D341Med (cell line): ENCODE results near the gene ZBTB11.
"Not testable (repeated sequence)": the region's sequence is repeated elsewhere in the genome, so short reads cannot be mapped to it uniquely, and the experiment has no call there.

Experiments
- DNase-seq: peaks from one replicate; pipeline ENCODE4 v3.0.0; 2012; ENCODE audit warnings: low spot score

ZBTB11 gene

DNA sequence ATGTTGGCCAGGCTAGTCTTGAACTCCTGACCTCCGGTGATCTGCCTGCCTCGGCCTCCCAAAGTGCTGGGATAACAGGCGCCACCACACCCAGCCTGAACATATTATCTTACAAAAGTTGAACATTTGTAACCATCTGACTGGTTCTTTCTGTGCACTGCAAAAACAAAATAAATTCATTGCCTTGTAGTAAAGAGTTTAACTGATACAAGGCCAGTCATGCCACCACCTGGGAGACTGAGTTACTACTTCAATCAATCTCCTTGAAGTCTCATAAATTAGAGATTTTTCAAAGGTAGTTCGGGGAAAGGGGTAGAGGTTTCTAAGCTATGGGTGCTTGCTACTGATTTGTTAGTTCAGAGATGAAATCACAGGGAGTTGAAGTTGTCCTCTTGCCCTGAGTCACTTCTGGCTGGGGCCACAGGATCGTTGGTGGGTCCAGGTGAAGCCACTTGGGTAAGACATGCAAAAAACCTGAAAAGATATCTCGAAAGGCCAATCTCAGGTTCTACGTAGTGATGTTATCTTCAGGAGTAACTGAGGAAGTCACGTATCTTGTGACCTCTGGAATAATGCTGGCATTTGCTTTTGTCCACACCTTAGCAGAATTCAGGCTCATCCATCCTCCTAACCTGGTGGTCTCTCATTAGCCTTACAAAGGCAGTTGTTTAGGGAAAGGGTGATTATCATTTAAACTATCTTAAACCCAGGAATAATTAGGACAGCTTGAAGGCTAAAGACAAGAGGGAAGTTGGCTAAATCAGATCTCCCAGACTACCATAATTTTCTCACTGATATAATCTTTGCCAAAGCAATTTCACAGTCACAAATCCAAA lies 33.7 kb downstream of the ZBTB11 start:
- DNase-seq = no peak

DNA sequence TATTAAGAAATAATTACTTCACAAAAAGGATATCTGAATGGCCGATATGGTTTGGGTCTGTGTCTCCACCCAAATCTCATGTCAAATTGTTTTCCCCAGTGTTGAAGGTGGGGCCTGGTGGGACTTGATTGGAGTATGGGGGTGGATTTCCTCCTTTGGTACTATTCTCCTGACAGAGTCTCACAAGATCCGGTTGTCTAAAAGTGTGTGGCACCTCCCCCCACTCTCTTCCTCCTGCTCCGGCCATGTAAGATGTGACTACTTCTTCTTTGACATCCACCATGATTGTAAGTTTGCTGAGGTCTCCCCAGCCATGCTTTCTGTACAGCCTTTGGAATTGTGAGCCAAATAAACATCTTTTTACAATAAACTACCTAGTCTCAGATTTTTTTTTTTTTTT lies 34.5 kb downstream of the ZBTB11 start:
- no peak for DNase-seq

DNA sequence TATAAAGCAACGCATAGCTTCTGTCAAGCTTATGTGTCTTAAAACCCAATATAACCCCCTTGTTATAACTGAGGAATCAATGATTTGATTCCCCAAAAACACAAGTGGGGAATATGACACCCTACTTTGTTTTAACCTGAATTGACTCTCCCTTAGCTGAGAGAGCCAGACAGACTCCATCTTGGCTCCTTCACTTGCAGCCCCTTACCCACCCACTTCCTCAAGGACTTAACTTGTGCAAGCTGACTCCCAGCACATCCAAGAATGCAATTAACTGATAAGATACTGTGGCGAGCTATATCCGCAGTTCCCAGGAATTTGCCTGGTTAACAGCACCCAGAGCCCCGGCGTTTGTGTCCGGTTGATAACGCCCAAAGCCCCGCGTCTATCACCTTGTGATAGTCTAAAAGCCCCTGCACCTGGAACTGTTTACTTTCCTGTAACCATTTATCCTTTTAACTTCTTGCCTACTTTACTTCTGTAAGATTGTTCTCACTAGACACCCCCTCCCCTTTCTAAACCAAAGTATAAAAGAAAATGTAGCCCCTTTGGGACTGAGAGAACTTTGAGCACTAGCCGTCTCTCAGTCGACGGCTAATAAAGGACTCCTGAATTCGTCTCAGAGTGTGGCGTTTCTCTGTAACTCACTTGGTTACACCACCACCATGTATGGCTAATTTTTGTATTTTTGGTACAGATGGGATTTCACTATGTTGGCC lies 35.4 kb downstream of the ZBTB11 start:
- not testable (repeated sequence) for DNase-seq

DNA sequence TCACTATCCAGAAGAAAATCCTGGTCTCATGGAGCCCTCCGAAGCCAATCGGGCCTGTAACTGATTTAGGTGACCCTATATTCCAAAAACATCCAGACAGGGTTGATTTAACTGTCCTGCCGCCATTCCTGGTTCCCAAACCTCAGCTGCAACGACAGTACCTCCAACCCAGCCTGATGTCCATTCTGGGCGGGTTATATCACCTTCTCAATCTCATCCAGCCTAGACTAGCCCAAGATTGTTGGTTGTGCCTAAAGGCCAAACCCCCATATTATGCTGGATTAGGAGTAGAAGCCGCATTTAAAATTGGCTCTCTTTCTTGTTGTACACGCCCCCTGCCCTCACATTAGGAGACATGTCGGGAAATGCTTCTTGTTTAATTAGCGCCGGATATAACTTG lies 36.7 kb downstream of the ZBTB11 start:
- no peak for DNase-seq

DNA sequence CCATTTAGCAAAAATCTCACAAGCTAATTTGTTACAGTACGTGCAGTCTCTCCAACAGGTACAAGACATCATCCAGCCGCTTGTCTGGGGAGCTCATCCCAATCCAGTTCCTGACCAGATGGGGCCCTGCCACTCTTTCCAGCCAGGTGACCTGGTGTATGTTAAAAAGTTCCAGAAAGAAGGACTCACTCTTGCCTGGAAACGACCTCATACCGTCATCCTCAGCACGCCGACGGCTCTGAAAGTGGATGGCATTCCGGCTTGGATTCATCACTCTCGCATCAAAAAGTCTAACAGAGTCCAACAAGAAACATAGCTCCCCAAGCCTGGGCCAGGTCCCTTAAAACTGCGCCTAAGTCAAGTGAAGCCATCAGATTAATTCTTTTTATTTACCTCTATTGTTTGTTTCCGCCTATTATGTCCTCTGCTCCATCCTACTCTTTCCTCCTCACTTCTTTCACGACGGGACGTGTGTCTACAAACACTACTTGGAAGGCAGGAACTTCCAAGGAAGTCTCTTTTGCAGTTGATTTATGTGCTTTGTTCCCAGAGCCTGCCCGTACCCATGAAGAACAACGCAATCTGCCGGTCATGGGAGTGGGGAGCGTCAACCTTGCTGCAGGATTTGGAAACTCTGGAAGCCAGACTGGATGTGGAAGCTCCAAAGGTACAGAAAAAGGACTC lies 37.5 kb downstream of the ZBTB11 start:
- no peak for DNase-seq

DNA sequence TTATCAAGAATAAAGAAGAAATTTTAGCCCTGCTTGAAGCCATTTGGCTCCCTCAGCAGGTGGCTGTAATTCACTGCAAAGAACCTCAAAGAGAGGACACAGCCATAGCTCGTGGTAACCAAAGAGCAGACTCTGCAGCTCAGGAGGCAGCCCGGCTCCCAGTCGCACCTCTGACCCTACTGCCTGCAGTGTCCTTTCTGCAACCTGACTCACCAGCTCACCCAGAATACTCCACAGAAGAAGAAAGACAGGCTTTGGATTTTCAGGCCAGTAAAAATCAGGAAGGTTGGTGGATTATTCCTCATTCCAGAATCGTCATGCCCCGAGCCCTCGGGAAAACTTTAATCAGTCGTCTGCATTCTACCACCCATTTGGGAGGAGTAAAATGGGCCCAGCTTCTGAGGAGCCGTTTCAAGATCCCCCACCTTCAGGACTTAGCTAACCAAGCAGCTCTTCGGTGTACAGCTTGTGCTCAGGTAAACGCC lies 38.6 kb downstream of the ZBTB11 start:
- no peak for DNase-seq

DNA sequence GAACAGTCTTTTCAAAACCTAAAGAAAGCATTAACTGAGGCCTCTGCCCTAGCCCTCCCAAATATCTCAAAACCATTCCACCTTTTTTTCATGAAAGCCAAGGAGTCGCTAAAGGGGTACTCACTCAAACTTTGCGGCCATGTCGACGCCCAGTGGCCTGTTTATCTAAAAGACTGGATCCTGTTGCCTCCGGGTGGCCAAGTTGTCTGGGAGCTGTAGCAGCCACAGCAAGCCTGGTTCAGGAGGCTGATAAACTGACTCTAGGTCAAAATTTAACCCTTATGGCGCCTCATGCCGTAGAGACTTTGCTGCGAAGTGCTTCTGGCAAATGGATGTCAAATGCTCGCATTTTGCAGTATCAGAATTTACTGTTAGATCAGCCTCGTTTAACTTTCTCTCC lies 39.5 kb downstream of the ZBTB11 start:
- DNase-seq = no peak

DNA sequence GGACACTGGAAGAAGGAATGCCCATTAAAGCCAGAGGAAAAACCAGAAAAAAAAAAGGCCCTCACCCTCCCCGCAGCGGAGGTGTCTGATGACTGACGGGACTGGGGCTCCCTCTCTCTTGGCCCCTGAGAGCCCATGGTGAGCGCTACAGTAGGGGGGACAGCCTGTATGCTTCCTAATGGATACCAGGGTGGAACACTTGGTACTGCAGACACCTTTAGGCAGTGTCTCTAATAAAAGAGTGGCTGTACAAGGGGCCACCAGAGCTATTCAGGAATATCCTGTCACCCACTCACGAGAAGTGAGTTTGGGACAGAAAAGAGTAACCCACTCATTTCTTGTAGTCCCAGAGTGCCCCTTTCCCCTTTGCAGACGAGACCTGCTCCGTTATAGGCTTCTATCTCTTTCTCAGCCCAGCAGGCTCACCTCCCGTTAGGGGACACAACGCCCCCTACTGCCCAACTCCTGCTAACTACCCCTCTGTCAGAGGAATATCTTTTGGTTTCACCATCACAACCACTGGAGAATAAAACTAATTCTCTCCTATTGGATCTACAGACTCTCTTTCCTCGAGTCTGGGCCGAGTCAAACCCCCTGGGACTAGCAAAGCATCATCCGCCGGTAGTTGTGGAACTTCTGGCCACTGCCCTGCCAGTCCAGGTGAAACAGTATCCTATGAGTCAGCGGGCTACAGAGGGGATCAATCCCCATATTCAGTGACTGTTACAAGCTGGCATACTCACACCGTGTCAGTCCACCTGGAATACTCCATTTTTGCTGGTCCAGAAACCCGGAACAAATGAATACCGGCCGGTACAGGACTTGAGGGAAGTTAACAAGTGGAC lies 40.8 kb downstream of the ZBTB11 start:
- peak; percentile 80 for DNase-seq

DNA sequence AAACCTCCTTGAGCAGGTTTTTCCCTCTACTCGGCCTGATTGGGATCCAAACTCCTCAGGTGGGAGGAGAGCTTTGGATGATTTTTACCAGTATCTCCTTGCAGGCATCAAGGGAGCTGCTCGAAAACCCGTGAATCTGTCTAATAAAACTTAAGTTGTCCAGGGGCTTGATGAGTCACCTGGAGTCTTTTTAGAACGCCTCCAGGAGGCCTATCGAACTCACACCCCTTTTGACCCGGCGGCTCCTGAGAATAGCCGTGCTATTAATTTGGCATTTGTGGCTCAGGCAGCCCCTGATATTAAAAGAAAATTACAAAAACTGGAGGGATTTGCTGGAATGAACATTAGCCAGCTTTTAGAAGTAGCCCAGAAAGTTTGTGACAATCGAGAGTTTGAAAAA lies 41.6 kb downstream of the ZBTB11 start:
- no peak for DNase-seq

DNA sequence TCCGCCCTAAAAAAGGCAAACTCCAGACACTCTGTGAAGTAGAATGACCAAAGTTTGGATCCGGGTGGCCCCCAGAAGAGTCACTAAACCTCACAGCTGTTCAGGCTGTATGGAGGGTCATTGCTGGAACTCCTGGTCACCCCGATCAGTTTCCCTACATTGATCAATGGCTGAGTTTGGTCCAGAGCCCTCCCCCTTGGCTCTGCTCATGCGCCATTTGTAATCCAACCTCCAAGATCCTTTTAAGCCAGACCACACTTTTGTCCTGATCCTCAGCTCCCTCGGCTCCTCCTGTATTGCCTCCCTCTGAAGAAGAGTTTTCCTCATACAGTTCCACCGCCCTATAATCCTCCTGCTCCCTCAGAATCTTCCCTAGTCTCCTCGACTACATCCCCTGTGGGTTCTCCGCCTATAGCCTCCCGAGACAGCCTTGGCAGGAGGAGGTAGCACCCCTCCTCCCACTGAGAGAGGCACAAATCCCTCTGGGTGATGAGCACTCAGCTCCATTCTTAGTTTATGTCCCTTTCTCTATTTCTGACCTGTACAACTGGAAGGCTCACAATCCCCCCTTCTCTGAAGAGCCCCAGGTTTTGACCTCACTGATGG lies 42.2 kb downstream of the ZBTB11 start:
- no peak for DNase-seq

DNA sequence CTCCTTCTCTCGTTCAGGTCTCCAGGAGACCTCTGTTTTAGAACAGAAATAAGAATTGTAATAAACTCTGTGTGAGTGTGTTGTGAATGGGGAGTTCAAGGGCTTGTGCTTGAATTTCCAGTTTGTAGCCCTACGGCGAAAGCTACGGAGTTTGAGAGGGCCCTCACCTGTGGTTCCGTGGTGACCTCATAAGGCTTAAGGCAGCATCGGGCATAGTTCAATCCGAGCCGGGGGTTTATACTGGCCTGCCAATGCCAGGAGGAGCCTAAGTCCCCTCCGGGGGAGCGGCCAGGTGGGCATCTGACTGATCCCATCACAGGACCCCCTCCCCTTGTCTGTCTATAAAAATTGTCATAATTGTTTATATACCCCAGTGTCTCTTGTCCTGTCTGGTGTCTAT lies 43.7 kb downstream of the ZBTB11 start:
- no peak for DNase-seq

DNA sequence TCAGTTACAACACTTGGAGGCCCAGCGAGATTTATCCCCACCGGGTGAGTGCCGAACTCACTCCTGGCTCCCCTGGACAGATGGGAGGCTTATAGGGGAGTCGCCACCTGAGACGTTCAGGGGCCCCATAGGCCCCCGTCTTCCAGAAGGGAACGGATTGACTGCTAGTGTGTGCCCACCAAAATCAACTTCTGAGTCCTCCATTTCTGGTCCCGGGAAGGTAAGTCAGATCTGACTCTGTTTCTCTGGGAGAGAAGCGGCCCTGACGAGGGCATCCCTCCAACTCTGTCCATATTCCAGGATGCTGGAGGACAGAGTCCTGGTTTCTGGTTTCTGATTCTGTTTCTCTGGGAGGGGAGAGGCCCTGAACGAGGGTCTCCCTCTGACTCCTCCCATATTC lies 44.3 kb downstream of the ZBTB11 start:
- no peak for DNase-seq

DNA sequence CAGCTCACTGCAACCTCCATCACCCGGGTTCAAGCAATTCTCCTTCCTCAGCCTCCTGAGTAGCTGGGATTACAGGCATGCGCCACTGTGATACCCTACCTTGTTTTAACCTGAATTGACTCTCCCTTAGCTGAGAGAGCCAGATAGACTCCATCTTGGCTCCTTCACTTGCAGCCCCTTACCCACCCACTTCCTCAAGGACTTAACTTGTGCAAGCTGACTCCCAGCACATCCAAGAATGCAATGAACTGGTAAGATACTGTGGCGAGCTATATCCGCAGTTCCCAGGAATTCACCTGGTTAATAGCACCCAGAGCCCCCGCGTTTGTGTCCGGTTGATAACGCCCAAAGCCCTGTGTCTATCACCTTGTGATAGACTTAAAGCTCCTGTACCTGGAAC lies 45.0 kb downstream of the ZBTB11 start:
- not testable (repeated sequence) for DNase-seq

DNA sequence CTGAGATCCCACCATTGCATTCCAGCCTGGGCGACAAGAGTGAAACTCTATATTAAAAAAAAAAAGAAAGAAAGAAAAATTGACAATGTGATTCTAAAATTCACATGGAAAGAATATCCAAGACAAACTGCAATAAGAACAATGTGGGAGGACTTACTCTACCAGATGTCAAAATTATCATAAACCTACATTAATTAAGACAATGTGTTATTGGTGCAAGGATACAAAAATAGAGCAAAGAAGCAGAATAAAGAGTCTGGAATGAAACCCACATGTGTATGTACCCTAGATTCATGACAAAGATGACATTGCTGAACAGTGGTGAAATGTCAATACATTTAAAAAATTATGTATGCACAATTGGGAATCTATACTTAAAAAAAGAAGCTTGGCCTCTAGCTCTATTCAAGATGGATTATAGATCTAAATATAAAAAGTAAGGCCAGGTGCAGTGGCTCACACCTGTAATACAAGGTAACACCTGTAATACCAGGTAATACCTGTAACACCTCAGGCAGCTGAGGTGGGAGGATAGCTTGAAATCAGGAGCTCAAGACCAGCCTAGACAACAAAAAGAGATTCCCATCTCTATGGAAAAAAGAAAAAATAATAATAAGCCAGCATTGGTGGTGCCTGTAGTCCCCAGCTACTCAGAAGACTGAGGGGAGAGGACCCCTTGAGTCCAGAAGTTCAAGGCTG lies 45.7 kb downstream of the ZBTB11 start:
- DNase-seq = no peak

DNA sequence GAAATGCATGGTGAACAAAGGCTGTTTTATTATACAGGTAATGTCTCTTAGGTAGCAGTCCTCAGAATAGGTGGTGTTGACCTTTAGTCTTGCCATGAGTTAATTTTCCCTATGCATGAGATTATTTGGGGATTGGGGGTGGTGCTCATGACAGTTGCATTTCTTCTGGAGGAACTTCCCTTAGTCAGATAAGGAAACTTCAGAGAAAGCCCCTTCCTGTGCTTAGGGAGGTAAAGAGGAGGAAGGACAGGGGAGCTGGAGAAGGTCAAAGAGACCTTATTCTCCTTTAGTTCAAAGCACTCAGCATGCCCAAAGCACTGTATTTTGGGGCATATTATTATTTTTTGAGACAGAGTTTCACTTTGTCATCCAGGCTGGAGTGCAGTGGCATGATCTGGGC lies 47.7 kb downstream of the ZBTB11 start:
- no peak for DNase-seq

DNA sequence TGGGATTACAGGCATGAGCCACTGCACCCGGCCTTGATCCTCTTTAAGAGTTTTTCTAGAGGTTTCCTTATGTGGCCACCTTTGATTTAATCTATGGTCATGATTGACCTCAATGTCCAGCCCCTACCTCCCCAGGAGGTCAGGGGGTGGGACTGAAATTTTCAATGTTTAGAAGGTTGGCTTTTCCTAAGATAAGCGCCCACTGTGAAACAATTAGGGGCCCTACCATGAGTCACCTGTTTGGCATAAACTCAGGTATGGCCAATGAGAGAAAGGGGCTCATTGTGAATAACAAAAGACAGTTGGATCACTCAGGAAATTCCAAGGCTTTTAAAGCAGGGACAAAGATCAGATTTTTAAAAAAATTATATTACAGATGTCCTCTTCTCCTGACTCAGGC lies 51.1 kb downstream of the ZBTB11 start:
- no peak for DNase-seq

DNA sequence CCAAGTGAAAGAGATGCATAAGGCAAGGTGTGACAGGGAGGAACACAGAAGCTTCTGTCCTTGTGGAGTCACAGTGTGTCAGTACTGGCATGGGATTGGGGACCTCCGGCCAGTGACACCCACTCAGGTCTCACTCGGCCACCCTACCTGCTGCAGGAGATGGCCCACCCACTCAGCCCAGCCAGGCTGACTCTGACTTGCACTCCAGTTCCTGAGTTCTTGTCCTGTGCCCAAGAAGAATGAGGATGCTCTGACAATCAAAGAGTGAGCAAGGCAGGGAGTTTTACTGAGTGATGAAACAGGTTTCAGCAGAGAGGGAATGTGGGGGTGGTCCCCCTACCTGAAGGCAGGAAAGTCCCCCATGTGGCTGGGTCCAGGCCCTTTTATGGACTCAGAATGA lies 52.1 kb downstream of the ZBTB11 start:
- DNase-seq = no peak

DNA sequence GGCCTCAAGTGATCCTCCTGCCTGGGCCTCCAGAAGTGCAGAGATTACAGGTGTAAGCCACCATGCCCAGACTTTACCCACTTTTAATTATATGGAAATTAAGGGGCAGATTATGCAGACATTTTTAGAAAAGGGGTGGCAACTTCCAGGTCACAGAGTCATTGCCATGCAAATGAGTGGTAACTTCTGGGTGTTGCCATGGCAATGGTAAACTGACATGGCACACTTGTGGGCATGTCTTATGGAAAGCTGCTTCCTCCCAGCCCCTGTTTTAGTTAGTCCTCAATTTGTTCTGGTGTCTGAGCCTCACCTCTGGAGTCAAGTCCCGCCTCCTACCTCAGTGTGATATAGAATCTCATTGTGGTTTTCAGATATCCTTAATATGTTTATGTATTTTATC lies 53.3 kb downstream of the ZBTB11 start:
- DNase-seq = no peak

DNA sequence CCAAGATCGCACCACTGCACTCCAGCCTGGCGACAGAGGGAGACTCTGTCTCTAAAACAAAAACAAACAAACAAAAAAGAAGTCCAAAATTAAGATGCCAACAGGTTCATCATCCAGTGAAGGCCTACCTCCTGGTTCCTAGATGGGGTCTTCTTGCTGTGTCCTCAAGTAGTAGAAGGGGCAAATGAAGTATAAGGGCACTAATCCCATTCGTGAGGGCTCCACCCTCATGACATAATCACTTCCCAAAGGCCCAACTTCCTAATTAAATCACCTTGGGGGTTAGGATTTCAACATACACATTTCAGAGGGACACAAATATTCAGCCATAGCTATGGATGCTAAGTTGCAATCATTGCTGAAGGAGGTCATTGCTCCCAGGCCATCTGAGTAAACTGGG lies 57.2 kb downstream of the ZBTB11 start:
- DNase-seq = no peak

DNA sequence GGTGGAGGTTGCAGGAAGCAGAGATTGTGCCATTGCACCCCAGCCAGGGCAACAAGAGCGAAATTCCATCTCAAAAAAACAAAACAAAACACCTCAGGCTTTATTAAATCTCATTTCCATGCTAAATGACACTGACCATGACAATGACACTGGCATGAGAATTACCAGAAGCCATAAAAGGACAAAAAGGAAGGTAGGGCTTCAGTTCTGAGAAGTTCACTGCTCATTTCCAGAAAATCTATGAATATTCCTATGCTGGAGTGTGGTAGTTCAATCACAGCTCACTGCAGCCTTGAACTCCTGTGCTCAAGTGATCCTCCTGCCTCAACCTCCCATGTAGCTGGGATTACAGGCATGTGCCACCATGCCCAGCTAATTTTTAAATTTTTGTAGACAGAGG lies 58.2 kb downstream of the ZBTB11 start:
- no peak for DNase-seq

DNA sequence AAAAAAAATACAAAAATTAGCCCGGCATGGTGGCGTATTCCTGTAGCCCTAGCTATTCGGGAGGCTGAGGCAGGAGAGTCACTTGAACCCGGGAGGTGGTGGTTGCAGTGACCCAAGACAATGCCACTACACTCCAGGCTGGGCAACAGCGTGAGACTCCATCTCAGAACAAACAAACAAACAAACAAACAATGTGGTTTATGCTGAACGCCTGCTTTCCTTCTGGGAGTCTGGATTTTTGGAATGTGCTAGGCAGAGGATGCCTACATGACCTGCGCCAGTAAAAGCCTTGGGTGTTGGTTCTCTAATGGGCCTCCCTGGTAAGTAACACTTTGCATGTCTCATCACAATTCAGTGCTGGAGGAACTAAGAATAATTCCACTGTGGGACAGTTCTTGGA lies 59.5 kb downstream of the ZBTB11 start:
- no peak for DNase-seq
